ENCODE results near the gene IP6K2.

IP6K2 gene

DNA sequence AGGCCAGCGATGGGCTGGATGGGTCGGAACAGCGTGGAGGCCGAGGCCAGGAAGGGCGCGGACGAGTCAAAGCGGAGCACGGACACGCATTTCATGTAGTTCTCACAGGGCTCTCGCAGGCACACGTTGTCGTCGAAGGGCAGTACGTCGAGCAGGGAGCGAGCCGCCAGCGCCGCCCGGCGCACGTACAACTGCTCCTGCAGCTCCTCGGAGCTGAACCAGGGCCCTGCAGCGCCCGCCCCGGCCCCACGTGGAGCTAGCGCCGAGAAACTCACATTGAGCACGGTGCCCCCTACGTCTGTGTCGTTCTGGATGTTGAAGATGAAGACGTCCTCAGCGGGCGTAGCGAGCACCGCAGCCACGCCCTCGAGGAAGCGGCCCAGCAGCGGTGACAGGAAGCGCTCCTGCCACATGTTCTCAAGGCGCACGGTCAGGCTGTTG is 60.2 kb downstream of the IP6K2 start:
- H3K4me1 Mint-ChIP-seq, result peaks cover 7 to 27% of the 10 kb centered on the region in 2 donors
- H3K27ac Mint-ChIP-seq, result peak overlapping the region; percentile 77
- DNase-seq (no peak), ATAC-seq (replicated peaks) (no peak)
- H3K4me3 Mint-ChIP-seq, result peak overlapping the region; percentile 74 to 83
- no peaks in the 10 kb centered on the region for H3K9me3 Mint-ChIP-seq
- peaks cover 22 to 51% of the 10 kb centered on the region in 2 donors for H3K27me3 Mint-ChIP-seq
- H3K36me3 Mint-ChIP-seq, result no peaks in the 10 kb centered on the region

DNA sequence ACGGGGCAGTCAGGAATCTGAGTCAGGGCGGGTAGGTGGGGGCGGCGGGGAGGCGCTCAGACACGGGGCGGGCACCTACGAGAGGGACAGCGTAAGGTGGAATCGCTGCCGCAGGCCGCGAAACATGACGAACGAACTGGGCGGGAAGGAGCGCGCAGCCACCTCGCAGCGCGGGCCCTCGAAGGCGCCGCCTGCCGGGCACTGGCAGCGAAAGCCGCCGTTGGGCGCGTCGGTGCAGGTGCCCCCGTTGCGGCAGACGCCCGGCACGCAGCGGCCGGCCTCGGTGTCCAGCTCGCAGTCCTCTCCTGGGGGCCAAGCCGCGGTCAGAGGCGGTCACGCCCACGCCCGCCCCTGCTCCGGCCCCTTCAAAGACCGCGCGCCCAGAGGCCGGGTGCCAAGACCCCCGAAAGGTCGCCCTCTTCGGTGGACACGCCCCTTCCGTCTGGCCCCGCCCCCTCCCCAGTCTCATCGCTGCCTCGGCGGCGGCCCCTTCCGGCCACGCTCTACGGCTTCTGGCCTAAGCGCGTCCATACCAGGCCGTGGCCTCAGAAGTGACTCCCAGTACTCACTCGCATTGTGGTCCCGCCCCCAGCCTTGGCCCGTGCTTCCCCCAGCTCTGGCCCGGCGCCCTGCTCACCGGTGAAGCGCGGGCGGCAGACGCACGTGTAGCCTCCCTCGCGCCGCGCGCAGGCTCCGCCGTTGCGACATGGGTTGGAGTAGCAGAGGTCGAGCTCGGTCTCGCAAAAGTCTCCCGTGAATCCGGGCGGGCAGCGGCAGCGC is 60.8 kb downstream of the IP6K2 start:
- Mint-ChIP-seq H3K27ac (peak overlapping the region; percentile 77), H3K27me3 (peaks cover 22 to 45% of the 10 kb centered on the region in 2 donors), H3K36me3 (no peaks in the 10 kb centered on the region), H3K4me3 (peak overlapping the region; percentile 74 to 83), H3K4me1 (peaks cover 7 to 22% of the 10 kb centered on the region in 2 donors), H3K9me3 (no peaks in the 10 kb centered on the region)
- DNase-seq (peak; percentile 76), ATAC-seq (replicated peaks) (peak; percentile 82 to 84)

DNA sequence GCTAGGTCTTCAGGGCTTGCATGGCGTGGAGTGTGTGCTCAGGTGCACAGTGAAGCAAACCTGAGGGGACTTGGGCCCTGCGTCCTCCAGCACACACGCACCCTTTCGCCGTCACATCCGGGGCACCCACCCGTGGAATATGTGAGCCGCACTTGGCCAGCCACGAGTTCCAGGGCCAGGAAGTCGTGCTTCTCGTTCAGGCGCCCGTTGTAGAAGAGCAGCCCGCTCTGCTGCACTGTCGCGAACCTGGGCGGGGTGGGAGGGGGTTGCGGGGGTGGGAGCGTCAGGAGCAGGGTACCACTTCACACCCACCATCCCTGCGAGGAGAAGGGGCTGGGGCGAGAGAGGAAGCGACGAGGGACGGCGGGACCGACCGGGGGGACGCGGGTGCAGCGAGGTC is 61.4 kb downstream of the IP6K2 start:
- Mint-ChIP-seq H3K36me3 (no peaks in the 10 kb centered on the region), H3K4me3 (peak overlapping the region; percentile 66 to 83), H3K9me3 (no peaks in the 10 kb centered on the region), H3K27ac (no peak overlapping the region), H3K27me3 (peaks cover 22 to 41% of the 10 kb centered on the region in 2 donors), H3K4me1 (peaks cover 7 to 22% of the 10 kb centered on the region in 2 donors)
- ATAC-seq (replicated peaks) (peak; percentile 46 to 53), DNase-seq (no peak)

DNA sequence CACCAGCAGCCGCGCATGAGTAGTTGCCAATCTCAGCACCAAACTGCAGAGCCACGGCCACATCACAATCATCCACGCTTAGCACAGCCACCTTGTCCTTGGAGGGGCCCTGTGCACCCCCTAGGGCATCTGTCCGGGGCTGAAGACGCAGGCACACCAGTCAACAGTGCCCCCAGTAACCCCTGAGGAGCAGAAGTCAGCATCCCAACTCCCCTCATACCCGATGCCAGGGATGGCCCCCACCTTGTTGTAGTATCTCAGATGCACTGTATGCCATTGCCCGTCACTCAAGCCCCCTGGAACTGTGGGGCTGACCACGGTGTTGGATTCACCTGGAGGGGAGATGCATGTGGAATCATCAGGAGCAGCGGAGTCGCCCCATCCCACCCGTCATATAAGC is 62.0 kb downstream of the IP6K2 start:
- Mint-ChIP-seq H3K27me3 (peaks cover 22 to 36% of the 10 kb centered on the region in 2 donors), H3K27ac (no peak overlapping the region), H3K4me1 (peaks cover 7 to 22% of the 10 kb centered on the region in 2 donors), H3K9me3 (no peaks in the 10 kb centered on the region), H3K36me3 (no peaks in the 10 kb centered on the region), H3K4me3 (peak overlapping the region; percentile 66 to 83)
- ATAC-seq (replicated peaks) (no peak), DNase-seq (no peak)

DNA sequence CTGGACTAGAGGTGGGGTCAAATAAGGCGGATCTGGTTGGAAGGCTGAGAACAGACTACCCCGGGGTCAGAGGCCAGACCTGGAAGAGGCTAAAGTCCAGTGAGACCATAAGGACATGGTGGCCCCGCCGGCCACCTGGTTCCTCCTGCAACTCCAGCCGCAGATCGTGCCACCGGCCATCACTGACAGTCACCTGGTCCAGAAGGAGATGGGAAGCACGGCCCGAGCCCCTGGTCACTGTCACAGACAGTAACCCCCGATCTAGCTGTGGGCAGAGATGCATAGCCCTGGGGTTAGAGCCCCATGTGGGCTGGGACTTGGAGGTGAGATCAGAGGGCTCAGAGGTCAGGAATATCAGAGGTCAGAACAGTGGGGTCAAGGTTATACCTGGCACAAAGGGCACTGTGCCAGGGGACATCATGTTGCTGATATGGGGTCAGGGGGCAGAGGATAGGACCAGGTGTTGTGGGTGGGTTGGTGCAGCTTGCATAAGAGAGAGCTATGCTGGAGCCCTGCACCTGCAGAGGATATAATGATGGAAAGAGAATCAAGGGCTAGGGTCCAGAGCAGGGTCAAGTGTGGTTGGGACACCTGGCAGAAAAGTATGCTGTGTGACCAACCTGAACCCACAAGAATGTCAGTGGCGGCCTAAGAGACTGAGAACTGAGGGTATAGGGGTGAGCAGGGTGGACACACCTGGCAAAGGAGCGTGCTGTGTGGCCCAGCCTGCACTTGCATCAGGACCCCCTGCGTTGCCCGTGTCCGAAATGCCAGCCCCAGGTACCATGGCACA is 63.9 kb downstream of the IP6K2 start:
- Mint-ChIP-seq H3K27me3 (peaks cover 8 to 16% of the 10 kb centered on the region in 2 donors), H3K36me3 (no peaks in the 10 kb centered on the region), H3K4me1 (peaks cover 9 to 22% of the 10 kb centered on the region in 2 donors), H3K27ac (peak overlapping the region; percentile 11), H3K9me3 (no peaks in the 10 kb centered on the region), H3K4me3 (no peak overlapping the region)
- ATAC-seq (replicated peaks) (no peak), DNase-seq (no peak)

DNA sequence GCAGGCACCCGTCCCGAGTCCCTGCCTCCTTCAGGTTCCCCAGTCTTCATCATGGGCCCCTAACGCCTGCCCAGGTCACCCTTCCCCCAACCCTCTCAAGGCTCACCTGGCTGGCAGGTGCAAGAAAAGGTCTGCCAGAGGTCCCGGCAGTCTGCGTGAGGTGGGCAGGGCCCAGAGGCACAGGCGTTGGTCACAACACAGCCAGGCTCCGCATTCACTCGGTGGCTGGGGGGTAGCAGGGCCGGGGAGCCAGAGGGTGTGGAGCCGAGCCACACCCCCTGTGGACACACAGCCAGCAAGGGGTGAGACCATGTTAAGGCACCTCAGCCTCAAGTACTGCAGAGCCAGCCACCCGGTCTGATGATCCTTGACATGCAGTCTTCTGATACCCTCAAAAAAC is 65.2 kb downstream of the IP6K2 start:
- H3K27ac Mint-ChIP-seq, result no peak overlapping the region

DNA sequence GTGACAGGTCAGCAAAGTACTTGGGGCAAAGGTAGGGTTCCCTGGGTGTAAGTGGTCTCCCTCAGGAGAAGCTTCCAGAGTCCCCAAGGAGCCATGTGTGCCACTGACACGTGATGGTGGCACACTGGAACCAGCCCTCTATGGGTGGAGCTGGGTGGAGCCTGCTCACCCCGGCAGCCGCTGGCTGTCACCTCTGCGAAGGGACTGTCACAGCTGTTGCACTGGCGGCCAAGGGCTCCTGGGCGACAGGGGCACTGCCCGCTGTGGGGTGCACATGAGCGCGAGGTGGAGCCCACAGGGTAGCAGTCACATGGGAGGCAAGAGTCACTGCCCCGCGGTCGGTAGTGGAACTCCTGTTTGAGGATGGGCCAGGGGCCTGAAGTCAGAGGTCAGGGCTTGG is 66.3 kb downstream of the IP6K2 start:
- no peak overlapping the region for H3K27ac Mint-ChIP-seq
- ATAC-seq (replicated peaks), result no peak
- no peak overlapping the region for H3K4me3 Mint-ChIP-seq

More for the DNA sequence above, 65.2 kb downstream of the IP6K2 start:
- Mint-ChIP-seq H3K36me3 (no peaks in the 10 kb centered on the region), H3K9me3 (no peaks in the 10 kb centered on the region), H3K27me3 (peaks cover 0 to 3% of the 10 kb centered on the region in 2 donors), H3K4me3 (no peak overlapping the region), H3K4me1 (peaks cover 10 to 14% of the 10 kb centered on the region in 2 donors)
- DNase-seq (no peak), ATAC-seq (replicated peaks) (no peak)

DNA sequence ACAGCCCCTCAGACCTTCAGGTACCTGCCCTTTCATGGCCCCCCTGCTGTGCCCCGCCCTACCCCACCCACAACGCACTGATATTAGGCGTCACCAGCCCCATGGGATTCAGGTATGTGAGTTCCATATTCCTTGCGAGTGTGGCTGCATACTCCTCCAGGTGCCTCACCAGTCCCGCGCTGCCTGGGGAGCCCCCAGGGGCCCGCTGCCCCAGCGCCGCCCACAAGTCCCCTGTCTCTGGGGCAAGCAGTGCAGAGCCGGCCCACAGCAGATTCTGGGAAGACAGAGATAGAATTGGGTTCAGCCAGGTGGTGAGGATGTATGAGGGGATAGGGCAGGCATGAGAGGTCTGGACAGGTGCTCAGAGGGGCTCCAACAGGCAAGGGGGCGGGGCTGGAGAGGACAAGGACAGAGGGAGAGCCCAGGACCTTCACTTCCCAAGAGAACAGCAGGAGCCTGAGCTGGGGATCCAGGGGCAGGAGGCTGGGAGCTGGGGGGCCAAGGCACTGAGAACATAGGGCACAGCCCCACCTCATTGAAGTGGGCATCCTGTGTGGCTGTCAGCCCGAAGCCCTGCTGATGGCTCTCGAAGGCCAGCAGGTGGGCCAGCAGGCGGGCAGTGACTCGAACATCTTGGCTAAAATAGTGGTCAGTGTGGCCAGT is 68.7 kb downstream of the IP6K2 start:
- DNase-seq (no peak), ATAC-seq (replicated peaks) (no peak)
- Mint-ChIP-seq H3K4me3 (no peak overlapping the region), H3K9me3 (no peaks in the 10 kb centered on the region), H3K27ac (no peak overlapping the region), H3K27me3 (peaks cover 0 to 5% of the 10 kb centered on the region in 2 donors), H3K36me3 (no peaks in the 10 kb centered on the region), H3K4me1 (peaks cover 4% of the 10 kb centered on the region in 2 donors)

More for the DNA sequence above, 66.3 kb downstream of the IP6K2 start:
- Mint-ChIP-seq H3K36me3 (no peaks in the 10 kb centered on the region), H3K4me1 (peaks cover 8 to 10% of the 10 kb centered on the region in 2 donors), H3K9me3 (no peaks in the 10 kb centered on the region), H3K27me3 (no peaks in the 10 kb centered on the region)
- DNase-seq, result no peak

DNA sequence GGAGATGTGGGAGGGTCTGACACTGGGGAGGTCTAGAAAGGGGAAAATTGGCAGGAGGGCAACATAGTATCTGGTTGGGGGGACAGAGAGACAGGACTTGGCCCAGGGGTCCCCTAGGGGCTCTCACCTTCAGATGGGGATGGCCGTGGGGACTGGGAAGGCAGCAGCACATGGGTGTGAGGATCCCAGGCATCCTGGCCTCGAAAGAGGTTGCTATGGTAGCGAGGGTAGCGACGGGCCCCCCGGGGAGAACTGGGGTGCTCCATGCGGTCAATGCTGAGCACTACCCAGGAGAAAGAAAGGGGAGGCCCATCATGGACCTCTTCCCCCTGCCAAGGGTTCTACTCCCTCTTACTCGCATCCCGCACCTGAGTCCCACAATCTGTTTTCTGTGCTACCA is 69.3 kb downstream of the IP6K2 start:
- DNase-seq (no peak), ATAC-seq (replicated peaks) (no peak)
- peaks cover 0 to 10% of the 10 kb centered on the region in 2 donors for H3K27me3 Mint-ChIP-seq
- H3K9me3 Mint-ChIP-seq, result no peaks in the 10 kb centered on the region
- H3K27ac Mint-ChIP-seq, result no peak overlapping the region
- peaks cover 0 to 4% of the 10 kb centered on the region in 2 donors for H3K4me1 Mint-ChIP-seq
- no peak overlapping the region for H3K4me3 Mint-ChIP-seq
- no peaks in the 10 kb centered on the region for H3K36me3 Mint-ChIP-seq

DNA sequence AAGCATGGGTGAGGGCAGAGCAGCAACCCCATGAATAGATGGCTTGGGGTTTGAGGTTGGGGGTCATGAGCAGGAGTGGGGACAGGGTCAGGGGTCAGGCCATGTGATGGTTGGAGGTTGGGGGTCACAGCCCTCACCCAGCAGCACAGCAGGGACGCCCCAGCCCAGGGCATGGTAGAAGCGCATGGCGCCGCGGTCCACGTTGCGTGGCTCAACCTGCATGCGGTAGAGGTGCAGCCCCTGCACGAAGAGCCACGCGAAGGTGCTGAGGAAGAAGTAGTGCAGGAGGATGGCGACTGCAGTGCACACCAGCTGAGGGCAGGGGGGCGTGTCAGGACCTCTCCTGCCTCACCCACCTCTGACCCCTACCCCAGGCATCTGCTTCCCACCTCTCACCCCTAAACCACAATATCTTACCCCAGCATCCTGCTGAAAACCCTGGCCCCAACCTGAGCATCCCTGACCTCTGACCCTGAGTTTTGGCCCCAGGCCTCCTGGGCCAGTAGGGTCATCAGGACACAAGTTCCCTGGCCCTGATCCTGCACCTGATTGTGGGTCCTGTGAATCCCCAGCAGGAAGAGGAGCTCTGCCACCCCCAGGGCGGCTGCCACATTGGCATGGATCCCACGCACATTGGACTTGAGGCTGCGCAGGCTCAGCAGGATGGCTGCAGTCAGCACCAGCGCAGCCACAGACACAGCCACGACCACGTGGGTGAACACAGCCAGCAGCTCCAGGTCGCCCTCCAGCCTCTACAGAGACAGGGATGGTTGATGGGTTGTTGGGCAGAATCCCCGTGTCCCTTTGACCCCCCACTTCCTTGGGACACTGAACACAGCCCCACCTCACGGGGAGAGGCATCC is 71.9 kb downstream of the IP6K2 start:
- DNase-seq (no peak), ATAC-seq (replicated peaks) (no peak)
- Mint-ChIP-seq H3K27me3 (peaks cover 9 to 17% of the 10 kb centered on the region in 2 donors), H3K9me3 (no peaks in the 10 kb centered on the region), H3K36me3 (no peaks in the 10 kb centered on the region), H3K27ac (no peak overlapping the region), H3K4me3 (no peak overlapping the region), H3K4me1 (peaks cover 0 to 4% of the 10 kb centered on the region in 2 donors)

DNA sequence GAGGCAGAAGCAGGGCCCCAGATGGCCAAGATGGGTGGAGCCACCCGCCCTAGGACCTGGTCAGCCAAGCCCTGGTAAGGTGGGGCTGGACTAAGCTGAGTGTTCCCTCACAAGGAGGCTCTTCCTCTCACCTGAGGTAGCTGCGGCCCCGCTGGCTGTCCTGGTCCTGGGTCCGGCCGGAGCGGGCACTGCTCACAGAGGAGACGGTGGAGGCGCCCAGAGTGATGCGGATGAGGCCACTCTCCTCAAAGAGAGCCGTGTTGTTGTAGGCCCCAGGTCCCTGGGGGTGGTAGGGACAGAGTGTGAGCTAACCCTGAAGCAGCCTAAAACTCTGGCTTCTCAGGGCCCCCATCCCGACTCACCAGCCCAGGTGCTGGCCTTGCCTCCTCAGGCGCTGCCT is 74.4 kb downstream of the IP6K2 start:
- no peak for DNase-seq
- Mint-ChIP-seq H3K9me3 (no peaks in the 10 kb centered on the region), H3K36me3 (peaks cover 0 to 7% of the 10 kb centered on the region in 2 donors), H3K27me3 (peaks cover 9 to 30% of the 10 kb centered on the region in 2 donors), H3K4me3 (no peak overlapping the region), H3K4me1 (peaks cover 2 to 4% of the 10 kb centered on the region in 2 donors), H3K27ac (no peak overlapping the region)
- no peak for ATAC-seq (replicated peaks)

DNA sequence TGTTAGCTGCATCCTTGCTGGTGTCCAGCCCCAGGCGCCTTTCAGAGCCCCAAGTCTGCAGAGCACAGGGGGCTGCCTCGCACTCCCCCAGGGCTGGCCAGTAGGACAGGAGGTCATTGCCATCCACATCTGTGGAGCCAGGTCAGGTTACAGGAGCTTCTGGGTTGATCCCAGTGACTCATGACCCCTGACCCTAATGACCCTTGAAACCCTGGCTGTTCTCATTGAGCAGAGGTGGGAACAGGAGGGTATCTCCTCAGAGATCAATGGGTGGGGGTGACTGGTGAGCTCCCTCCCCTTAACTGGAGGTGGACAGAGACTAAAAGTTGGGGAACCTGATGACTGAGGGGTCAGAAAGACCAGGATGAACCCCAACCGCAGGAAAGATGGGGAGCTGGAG is 75.6 kb downstream of the IP6K2 start:
- H3K4me3 Mint-ChIP-seq, result no peak overlapping the region
- no peak overlapping the region for H3K27ac Mint-ChIP-seq
- H3K36me3 Mint-ChIP-seq, result peaks cover 0 to 7% of the 10 kb centered on the region in 2 donors
- H3K9me3 Mint-ChIP-seq, result no peaks in the 10 kb centered on the region
- ATAC-seq (replicated peaks) (no peak), DNase-seq (no peak)
- peaks cover 9 to 30% of the 10 kb centered on the region in 2 donors for H3K27me3 Mint-ChIP-seq
- peaks cover 4% of the 10 kb centered on the region in 2 donors for H3K4me1 Mint-ChIP-seq

DNA sequence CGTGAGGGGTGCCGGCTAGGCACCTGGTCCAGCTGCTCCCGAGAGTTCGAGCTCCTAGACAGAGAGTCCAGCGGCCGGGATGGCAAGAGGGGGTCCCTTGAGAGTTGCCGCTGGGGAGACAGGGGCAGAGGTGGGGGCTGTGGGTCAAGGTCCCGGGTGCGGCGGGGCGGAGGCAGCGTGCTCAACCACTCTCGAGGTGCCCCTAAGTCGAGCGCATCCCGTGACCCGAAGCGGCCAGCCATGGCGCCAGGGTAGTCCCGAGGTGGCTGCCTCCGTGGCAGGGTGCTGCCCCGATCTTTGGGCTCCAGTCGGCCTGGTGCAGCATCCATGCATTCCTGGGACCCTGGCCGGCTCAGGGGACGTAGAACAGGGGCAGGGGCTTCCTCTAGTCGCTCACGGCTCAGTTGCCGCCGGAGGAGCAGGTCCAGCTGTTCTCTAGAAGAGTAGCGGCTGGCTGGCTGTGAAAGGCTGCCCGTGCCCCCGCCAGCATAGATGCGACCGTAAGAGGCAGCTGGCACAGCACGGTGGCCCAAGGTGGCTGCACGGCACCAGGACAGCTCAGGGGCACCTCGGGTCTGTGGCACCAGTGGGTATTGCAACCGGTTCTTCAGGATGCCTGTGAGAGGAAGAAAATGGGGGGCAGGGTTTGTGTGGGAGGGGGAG is 76.9 kb downstream of the IP6K2 start:
- H3K4me3 Mint-ChIP-seq, result no peak overlapping the region
- H3K27me3 Mint-ChIP-seq, result peaks cover 9 to 30% of the 10 kb centered on the region in 2 donors
- H3K27ac Mint-ChIP-seq, result no peak overlapping the region
- ATAC-seq (replicated peaks), result no peak
- peaks cover 6 to 15% of the 10 kb centered on the region in 2 donors for H3K4me1 Mint-ChIP-seq
- H3K36me3 Mint-ChIP-seq, result peaks cover 0 to 7% of the 10 kb centered on the region in 2 donors
- DNase-seq, result no peak
- no peaks in the 10 kb centered on the region for H3K9me3 Mint-ChIP-seq
